ENCODE data around the gene TFF3. TPM values are rescaled to one million over a fixed set of nuclear protein-coding genes. Genes with fewer than 3 reads are reported as not detected.

The TFF3 gene
- total and polyA plus RNA-seq, 10 donors = 28.9 to 123 (median 72.7) TPM

DNA sequence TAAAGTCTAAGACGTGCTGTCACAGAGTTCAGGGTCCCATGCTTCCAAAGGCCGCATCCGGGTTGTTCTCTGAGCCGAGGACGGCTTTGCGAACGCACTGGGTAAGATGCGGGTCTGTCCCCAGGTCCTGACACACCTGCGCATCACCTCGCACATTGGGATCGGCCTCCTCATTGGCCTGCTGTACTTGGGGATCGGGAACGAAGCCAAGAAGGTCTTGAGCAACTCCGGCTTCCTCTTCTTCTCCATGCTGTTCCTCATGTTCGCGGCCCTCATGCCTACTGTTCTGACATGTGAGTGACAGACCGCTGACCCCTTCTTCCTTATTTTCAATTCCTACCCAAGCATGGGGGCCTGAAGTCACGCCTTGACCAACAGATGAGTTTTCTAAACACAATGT lies 25.3 kb downstream of the TFF3 start:
- Histone ChIP-seq H3K4me1 (peaks cover 0 to 32% (median 9%) of the 10 kb centered on the region in 6 donors), H3K4me3 (no peak overlapping the region), H3K27ac (peak overlapping the region in 3 of 8 donors; percentile 10 to 26 (median 23)), H3K9me3 (no peaks in the 10 kb centered on the region), H3K27me3 (replicated peaks in 1 of 7) (peaks cover 0 to 5% (median 0%) of the 10 kb centered on the region in 7 donors), H3K36me3 (peaks cover 0 to 100% (median 59%) of the 10 kb centered on the region in 6 donors)
- TF ChIP-seq, protein P1, sequence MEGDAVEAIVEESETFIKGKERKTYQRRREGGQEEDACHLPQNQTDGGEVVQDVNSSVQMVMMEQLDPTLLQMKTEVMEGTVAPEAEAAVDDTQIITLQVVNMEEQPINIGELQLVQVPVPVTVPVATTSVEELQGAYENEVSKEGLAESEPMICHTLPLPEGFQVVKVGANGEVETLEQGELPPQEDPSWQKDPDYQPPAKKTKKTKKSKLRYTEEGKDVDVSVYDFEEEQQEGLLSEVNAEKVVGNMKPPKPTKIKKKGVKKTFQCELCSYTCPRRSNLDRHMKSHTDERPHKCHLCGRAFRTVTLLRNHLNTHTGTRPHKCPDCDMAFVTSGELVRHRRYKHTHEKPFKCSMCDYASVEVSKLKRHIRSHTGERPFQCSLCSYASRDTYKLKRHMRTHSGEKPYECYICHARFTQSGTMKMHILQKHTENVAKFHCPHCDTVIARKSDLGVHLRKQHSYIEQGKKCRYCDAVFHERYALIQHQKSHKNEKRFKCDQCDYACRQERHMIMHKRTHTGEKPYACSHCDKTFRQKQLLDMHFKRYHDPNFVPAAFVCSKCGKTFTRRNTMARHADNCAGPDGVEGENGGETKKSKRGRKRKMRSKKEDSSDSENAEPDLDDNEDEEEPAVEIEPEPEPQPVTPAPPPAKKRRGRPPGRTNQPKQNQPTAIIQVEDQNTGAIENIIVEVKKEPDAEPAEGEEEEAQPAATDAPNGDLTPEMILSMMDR (IDR thresholded peaks at IDR 0.05 in 8 of 11, conservative IDR thresholded peaks at IDR 0.05 in 3 of 11) = no peak
- TF ChIP-seq POLR2AphosphoS5 (IDR thresholded peaks at IDR 0.05) = peak; percentile 43 to 59 (median 54)
- 61 to 81% (median 69%) methylated on average over 18 of the region's 18 CpGs for WGBS, 5 donors
- intact Hi-C loops (cut with DNase I; ENCODE audit: low total_unique reads) = no loop called here
- DNase-seq = no peak

DNA sequence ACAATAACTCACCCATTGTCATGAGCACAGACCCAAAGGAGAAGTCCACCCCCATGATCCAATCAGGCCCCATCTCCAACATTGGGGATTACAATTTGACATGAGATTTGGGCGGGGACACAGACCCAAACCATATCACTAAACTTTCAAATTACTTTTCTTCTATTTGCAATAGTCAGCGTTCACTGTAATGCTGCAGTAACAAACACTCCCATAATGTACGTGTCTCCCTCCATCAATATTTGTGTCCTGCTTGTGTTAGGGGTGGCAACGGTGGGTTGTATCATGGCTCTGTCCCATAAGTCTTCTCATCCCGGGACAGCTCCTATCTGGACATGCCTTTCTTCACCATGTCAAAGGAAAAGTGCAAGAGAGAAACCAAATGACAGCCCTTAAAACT lies 26.2 kb downstream of the TFF3 start:
- no peaks in the 10 kb centered on the region for H3K9me3 ChIP-seq
- intact Hi-C loops (cut with DNase I; ENCODE audit: low total_unique reads) = no loop called here
- H3K36me3 ChIP-seq = peaks cover 0 to 100% (median 58%) of the 10 kb centered on the region in 6 donors
- TF ChIP-seq, protein P1 (IDR thresholded peaks at IDR 0.05 in 8 of 11, conservative IDR thresholded peaks at IDR 0.05 in 3 of 11) = no peak
- TF ChIP-seq POLR2A (IDR thresholded peaks at IDR 0.05) (no peak), POLR2AphosphoS5 (IDR thresholded peaks at IDR 0.05) (no peak)
- H3K27ac ChIP-seq = peak overlapping the region in 1 of 8 donors; percentile 14
- H3K4me1 ChIP-seq = peaks cover 0 to 32% (median 9%) of the 10 kb centered on the region in 6 donors
- no peaks in the 10 kb centered on the region for H3K27me3 ChIP-seq (replicated peaks in 1 of 7)
- no peak overlapping the region for H3K4me3 ChIP-seq
- 91 to 97% (median 95%) methylated on average over 5 of the region's 5 CpGs for WGBS, 5 donors
- DNase-seq = no peak

DNA sequence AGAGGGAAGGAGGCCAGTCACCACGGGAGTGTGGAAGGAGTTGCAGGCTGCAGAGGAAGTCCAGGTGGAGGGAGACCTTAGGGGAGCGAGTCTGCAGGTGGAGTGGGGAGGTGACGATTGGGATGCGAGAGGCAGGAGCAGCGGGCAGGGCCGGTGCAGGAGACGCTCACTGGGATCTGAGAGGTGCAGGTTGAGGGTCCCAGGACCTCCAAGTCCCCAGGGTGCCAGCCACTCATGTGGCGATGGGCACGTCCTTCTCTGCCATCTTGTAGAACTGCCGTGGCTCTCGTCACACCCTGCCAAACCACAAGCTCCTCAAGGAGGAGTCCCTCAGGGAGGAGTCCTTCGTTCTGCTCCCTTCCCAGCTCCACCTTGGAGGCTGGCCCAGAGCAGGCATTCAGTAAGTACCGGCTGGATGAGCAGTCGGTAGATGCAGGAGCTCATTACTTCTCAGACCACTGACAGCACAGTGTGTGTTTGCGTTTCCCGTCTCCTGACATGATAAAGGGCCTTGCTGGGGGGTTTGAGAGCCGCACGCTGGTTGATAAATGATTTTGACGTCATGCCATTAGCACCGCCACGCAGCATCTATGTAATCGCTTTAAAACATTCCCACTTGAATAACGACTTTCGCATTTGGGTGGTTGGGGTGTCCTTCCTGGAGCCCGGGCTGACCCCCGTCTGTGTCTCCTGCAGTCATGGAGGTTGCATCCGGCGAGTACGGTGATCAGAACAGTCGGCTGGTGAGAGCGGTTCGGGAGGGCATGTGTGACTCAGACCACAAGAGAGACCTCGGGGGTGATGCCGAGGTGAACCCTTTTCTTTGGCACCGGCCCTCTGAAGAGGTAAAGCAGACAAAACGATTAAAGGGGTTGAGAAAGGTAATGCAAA lies 27.8 kb downstream of the TFF3 start:
- Histone ChIP-seq H3K27ac (peak overlapping the region in 1 of 8 donors; percentile 17), H3K9me3 (no peaks in the 10 kb centered on the region), H3K27me3 (replicated peaks in 1 of 7) (no peaks in the 10 kb centered on the region), H3K36me3 (peaks cover 0 to 95% (median 64%) of the 10 kb centered on the region in 6 donors), H3K4me1 (peaks cover 0 to 32% (median 9%) of the 10 kb centered on the region in 6 donors), H3K4me3 (no peak overlapping the region)
- 88 to 92% (median 90%) methylated on average over 33 to 36 of the region's 36 CpGs for WGBS, 5 donors
- intact Hi-C loops (cut with DNase I; ENCODE audit: low total_unique reads) = no loop called here
- no peak for DNase-seq
- TF ChIP-seq, protein P1 (IDR thresholded peaks at IDR 0.05 in 8 of 11, conservative IDR thresholded peaks at IDR 0.05 in 3 of 11) = no peak
- TF ChIP-seq POLR2AphosphoS5 (IDR thresholded peaks at IDR 0.05) = peak in 2 of 3 donors; percentile 9 to 36

DNA sequence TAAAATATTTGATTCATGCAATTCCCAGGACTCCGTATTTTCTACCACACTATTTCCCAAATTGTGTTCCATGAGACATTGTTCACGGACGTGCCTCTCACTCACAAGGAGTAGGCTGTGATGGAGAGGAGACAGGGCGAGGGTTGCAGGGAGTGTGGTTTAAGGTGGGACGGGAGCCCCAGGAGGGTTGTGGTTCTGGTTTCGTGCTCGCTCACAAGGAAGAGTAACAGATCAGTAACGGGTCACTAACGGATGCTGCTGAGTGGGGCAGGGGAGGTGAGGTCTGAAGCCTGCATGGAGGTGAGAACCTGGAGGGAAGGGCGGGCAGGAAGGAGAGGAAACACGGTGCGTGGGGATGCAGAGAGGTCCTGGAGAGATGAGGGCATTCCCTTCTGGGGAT lies 28.8 kb downstream of the TFF3 start:
- Histone ChIP-seq H3K4me3 (no peak overlapping the region), H3K27me3 (replicated peaks in 1 of 7) (no peaks in the 10 kb centered on the region), H3K9me3 (no peaks in the 10 kb centered on the region), H3K27ac (peak overlapping the region in 1 of 8 donors; percentile 17), H3K36me3 (peaks cover 0 to 95% (median 62%) of the 10 kb centered on the region in 6 donors), H3K4me1 (peaks cover 0 to 32% (median 9%) of the 10 kb centered on the region in 6 donors)
- no peak for DNase-seq
- intact Hi-C loops (cut with DNase I; ENCODE audit: low total_unique reads) = no loop called here
- TF ChIP-seq POLR2AphosphoS5 (IDR thresholded peaks at IDR 0.05) = no peak
- TF ChIP-seq, protein P1 (IDR thresholded peaks at IDR 0.05 in 8 of 11, conservative IDR thresholded peaks at IDR 0.05 in 3 of 11) = no peak
- no peak for TF ChIP-seq POLR2A (IDR thresholded peaks at IDR 0.05)
- 55 to 76% (median 70%) methylated on average over 12 of the region's 12 CpGs for WGBS, 5 donors

All from spleen (tissue), 11 donors.